Measurements from ENCODE around the gene ACAA2.

DNA sequence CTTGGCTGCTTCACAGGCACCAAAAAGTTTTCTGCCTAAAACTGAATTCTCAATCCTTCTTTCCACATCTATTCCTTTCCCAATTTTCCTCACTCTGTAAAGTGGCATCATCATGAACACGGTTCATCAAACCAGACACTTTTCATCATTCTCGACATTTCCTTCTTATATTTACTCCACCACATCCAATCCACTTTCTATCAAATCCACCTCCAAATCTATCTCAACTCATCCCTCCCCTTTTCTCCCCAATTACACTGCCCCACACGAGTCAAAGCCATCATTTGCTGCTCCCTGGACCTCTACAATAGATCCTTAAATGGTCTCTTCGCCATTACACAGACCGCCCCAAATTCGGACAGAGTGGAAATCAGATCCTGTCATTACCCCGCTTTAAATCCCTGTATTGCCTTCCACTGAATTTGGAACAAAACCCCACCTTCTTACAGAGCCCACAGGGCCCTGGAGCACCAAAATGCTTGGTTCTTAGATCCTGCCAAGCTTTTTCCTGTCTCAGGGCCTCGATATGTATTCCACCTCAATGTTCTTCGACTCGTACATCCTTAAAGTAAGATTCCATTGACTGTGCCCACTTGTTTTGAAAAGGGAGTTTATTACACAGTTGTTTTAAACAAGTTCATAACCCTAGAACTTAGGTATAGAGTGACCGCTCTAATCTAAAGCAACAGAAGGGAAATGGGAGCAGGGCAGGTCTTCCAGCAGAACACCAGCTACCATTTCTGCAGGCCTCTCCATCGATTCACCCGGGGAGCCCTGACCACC, 856 bp downstream of the ACAA2 start:
- TF ChIP-seq, protein P1, sequence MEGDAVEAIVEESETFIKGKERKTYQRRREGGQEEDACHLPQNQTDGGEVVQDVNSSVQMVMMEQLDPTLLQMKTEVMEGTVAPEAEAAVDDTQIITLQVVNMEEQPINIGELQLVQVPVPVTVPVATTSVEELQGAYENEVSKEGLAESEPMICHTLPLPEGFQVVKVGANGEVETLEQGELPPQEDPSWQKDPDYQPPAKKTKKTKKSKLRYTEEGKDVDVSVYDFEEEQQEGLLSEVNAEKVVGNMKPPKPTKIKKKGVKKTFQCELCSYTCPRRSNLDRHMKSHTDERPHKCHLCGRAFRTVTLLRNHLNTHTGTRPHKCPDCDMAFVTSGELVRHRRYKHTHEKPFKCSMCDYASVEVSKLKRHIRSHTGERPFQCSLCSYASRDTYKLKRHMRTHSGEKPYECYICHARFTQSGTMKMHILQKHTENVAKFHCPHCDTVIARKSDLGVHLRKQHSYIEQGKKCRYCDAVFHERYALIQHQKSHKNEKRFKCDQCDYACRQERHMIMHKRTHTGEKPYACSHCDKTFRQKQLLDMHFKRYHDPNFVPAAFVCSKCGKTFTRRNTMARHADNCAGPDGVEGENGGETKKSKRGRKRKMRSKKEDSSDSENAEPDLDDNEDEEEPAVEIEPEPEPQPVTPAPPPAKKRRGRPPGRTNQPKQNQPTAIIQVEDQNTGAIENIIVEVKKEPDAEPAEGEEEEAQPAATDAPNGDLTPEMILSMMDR (IDR thresholded peaks at IDR 0.05) = no peak
- TF ChIP-seq POLR2AphosphoS5 (IDR thresholded peaks at IDR 0.05; ENCODE audit: insufficient read depth in 1 of 2, low read depth in 1 of 2) (no peak), POLR2A (IDR thresholded peaks at IDR 0.05) (no peak)
